DOHH2 (cell line): ENCODE results near the gene DQX1.
A peak's percentile ranks its signal among the peaks of the same experiment; 100 is the strongest.

Experiments
- H3F3A ChIP-seq: fragments of 200-600 bp; sonication (generic), shearing (Covaris generic); 2 replicates; pipeline ENCODE4 v1.6.0; 2016; ENCODE audit warnings: antibody characterized with exemption, mild to moderate bottlenecking; ENCODE audit not compliant: control insufficient read depth, insufficient read depth
- H3K27ac ChIP-seq: fragments of 200-600 bp; sonication (generic); 2 replicates; pipeline ENCODE4 v1.5.1; 2014; ENCODE audit warnings: low read depth, mild to moderate bottlenecking, low read length, moderate library complexity
- H3K27me3 ChIP-seq: fragments of 200-600 bp; sonication (generic); 2 replicates; pipeline ENCODE4 v1.6.1; 2014; ENCODE audit warnings: mild to moderate bottlenecking, low read length, mixed read lengths; ENCODE audit not compliant: control insufficient read depth
- H3K36me3 ChIP-seq: fragments of 200-600 bp; sonication (generic); 2 replicates; pipeline ENCODE4 v1.6.1; 2014; ENCODE audit warnings: mild to moderate bottlenecking, low read length, moderate library complexity, mixed read lengths; ENCODE audit not compliant: control insufficient read depth
- H3K4me1 ChIP-seq: fragments of 200-600 bp; sonication (generic); 2 replicates; pipeline ENCODE4 v1.6.1; 2014; ENCODE audit warnings: mild to moderate bottlenecking, low read length, mixed read lengths; ENCODE audit not compliant: control insufficient read depth
- H3K4me2 ChIP-seq: fragments of 200-600 bp; sonication (generic); 2 replicates; pipeline ENCODE4 v1.6.0; 2014; ENCODE audit warnings: mild to moderate bottlenecking, low read length, moderate library complexity
- H3K4me3 ChIP-seq: fragments of 200-600 bp; sonication (generic); 2 replicates; pipeline ENCODE4 v1.5.1; 2014; ENCODE audit warnings: mild to moderate bottlenecking, low read length, mixed read lengths
- H3K79me2 ChIP-seq: fragments of 200-600 bp; sonication (generic); 2 replicates; pipeline ENCODE4 v1.6.1; 2014; ENCODE audit warnings: mild to moderate bottlenecking, low read length, mixed read lengths; ENCODE audit not compliant: control insufficient read depth
- H3K9me2 ChIP-seq: fragments of 200-600 bp; sonication (generic); replicated peaks from 2 replicates; pipeline ENCODE4 v1.6.1; 2014; ENCODE audit warnings: mild to moderate bottlenecking, low read length, mixed read lengths; ENCODE audit not compliant: control insufficient read depth
- H3K9me3 ChIP-seq: fragments of 200-600 bp; sonication (generic); 2 replicates; pipeline ENCODE4 v1.6.1; 2014; ENCODE audit warnings: antibody characterized with exemption, low read length, mixed read lengths; ENCODE audit not compliant: control insufficient read depth, insufficient read depth
- H4K20me1 ChIP-seq: fragments of 200-600 bp; sonication (generic); 2 replicates; pipeline ENCODE4 v1.6.0; 2014; ENCODE audit warnings: low read depth, mild to moderate bottlenecking, antibody characterized with exemption, low read length, moderate library complexity; ENCODE audit not compliant: control insufficient read depth, insufficient read depth
- CTCF ChIP-seq: fragments of 200-600 bp; sonication (generic); IDR thresholded peaks from one replicate; pipeline ENCODE4 v1.5.1; 2014; ENCODE audit warnings: antibody characterized with exemption, mild to moderate bottlenecking, low read depth, low read length; ENCODE audit not compliant: poor library complexity, severe bottlenecking
- EZH2phosphoT487 ChIP-seq: fragments of 200-600 bp; sonication (generic); IDR thresholded peaks from 2 replicates; pipeline ENCODE4 v1.6.1; 2017; ENCODE audit warnings: borderline replicate concordance, mild to moderate bottlenecking, antibody characterized with exemption, low read length, moderate library complexity, mixed read lengths

Gene DQX1

DNA sequence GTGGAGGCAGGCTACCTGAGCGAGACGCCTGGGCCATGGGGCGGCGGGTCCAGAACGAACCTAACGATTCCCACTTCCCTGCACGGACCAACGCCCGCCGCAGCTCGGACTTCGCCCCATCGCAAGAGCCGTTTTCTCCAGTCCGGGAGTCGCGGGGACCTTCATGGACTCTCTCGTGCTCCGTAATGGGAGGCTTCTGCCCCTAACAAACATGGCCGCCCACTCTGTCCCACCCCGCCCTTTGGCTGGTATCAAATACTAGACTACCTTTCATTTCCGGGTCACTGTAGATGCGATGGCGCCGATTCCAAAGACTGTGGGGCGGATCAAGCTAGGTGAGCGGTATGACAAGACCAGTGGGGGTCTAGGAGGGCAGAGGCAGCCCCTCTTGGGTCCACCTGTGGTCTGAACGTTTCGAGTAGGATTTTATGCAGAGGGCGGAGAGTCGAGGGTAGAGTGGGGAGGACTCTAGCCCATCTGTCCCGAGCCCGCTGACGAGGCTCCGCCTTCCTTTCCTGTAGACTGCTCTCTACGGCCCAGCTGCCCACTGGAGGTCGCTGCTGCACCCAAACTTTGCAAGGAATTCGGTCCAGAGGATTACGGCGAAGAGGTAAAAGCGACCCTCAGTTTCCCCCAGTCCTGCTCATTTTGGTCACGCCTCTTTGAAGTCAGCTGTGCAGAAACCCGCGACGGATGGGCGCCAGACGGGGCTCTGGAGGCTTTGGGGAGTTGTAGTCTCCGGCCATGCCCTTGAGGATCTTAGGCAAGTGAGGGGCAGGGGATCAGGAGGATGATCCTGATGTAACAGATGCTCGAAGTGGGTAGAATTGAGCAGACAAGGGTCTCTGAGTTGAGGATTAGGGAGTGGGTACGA is 43.0 kb downstream of the DQX1 start, which contains the start of the genes CCDC142 and TTC31:
Gene CCDC142, minus strand, starts transcription at position 198 of the 874 bp plus-strand sequence. Its CDS starts 161 bp downstream, at position 37.
Gene TTC31, plus strand, starts transcription at position 281 of the 874 bp plus-strand sequence. Its CDS starts 15 bp downstream, at position 296.
- H3K9me2 ChIP-seq, result no peaks in the 10 kb centered on the region
- TF ChIP-seq EZH2phosphoT487, result no peak
- TF ChIP-seq CTCF, result peak; percentile 97
- no peaks in the 10 kb centered on the region for H3K9me3 ChIP-seq
- H3K79me2 ChIP-seq, result peaks cover 36% of the 10 kb centered on the region
- H3F3A ChIP-seq, result no peaks in the 10 kb centered on the region
- H3K27me3 ChIP-seq, result no peaks in the 10 kb centered on the region
- H4K20me1 ChIP-seq, result peaks cover 7% of the 10 kb centered on the region; the same call in 1 of the 2 replicates
- peaks cover 31% of the 10 kb centered on the region for H3K36me3 ChIP-seq
- H3K4me1 ChIP-seq, result peaks cover 23% of the 10 kb centered on the region
- H3K4me3 ChIP-seq, result peak within 1 kb of the TSS; percentile 98
- H3K4me2 ChIP-seq, result peak within 1 kb of the TSS; percentile 99
- H3K27ac ChIP-seq, result peak within 1 kb of the TSS; percentile 78

- Histone ChIP-seq H3F3A (no peaks in the 10 kb centered on the region), H3K36me3 (peaks cover 35% of the 10 kb centered on the region), H3K79me2 (peaks cover 36% of the 10 kb centered on the region), H3K4me3 (peak overlapping the region; percentile 98), H3K27ac (peak overlapping the region; percentile 78), H3K4me1 (peaks cover 23% of the 10 kb centered on the region), H3K9me2 (no peaks in the 10 kb centered on the region), H3K4me2 (peak overlapping the region; percentile 99), H3K27me3 (no peaks in the 10 kb centered on the region), H4K20me1 (peaks cover 10% of the 10 kb centered on the region; the same call in 1 of the 2 replicates), H3K9me3 (no peaks in the 10 kb centered on the region)
- TF ChIP-seq EZH2phosphoT487, result no peak
- no peak for TF ChIP-seq CTCF
Measured at GRCh38 chr2:74481961-74482800, 43.9 kb downstream of the DQX1 start.

GRCh38 chr2:74481431-74481830 is 44.6 kb downstream of the DQX1 start:
- Histone ChIP-seq H3K9me3 (no peaks in the 10 kb centered on the region), H3K9me2 (no peaks in the 10 kb centered on the region), H3K4me1 (peaks cover 23% of the 10 kb centered on the region), H3K36me3 (peaks cover 35% of the 10 kb centered on the region), H3K79me2 (peaks cover 36% of the 10 kb centered on the region), H3K4me3 (peak overlapping the region; percentile 98), H3K27me3 (no peaks in the 10 kb centered on the region), H3K4me2 (peak overlapping the region; percentile 99), H3F3A (no peaks in the 10 kb centered on the region), H3K27ac (no peak overlapping the region), H4K20me1 (peaks cover 10% of the 10 kb centered on the region; the same call in 1 of the 2 replicates)
- TF ChIP-seq CTCF, result no peak
- no peak for TF ChIP-seq EZH2phosphoT487
